ENCODE results near the gene CRY2. TPM values are rescaled to one million over a fixed set of nuclear protein-coding genes. Genes with fewer than 3 reads are reported as not detected.

Gene CRY2
- total and polyA plus RNA-seq, 2 of the 8 experiments (the other 6 are each of a cell fraction or from before 2014, with no cell fraction given), result 8.0 to 9.4 TPM

GRCh38 chr11:45924036-45924915 is 77.0 kb downstream of the CRY2 start (continued):
- TF ChIP-seq CTBP2 (IDR thresholded peaks at IDR 0.05; ENCODE audit: borderline replicate concordance, insufficient read depth, insufficient read length, low read length), result no peak
- TF ChIP-seq ATF2 (IDR thresholded peaks at IDR 0.05; ENCODE audit: low read length), result no peak
- no peak for TF ChIP-seq SP4 (IDR thresholded peaks at IDR 0.05; ENCODE audit: low read length)
- TF ChIP-seq JUN (IDR thresholded peaks at IDR 0.05; ENCODE audit: low read depth, low read length), result no peak
- TF ChIP-seq SUZ12 (IDR thresholded peaks at IDR 0.05; ENCODE audit: low read length), result no peak
- no peak for TF ChIP-seq TAF7 (optimal IDR thresholded peaks at IDR 0.05; ENCODE audit: borderline replicate concordance, low read depth, low read length)
- TF ChIP-seq CHD2 (IDR thresholded peaks at IDR 0.05; ENCODE audit: low read length), result no peak
- no peak for TF ChIP-seq EP300 (IDR thresholded peaks at IDR 0.05; ENCODE audit: borderline replicate concordance in 1 of 2, low read depth in 2 of 2, low read length in 2 of 2)

Data from H1 (cell line).